HG03575 (cell line): ENCODE data around the gene AFM.

Experiments
- ATAC-seq: cut with Tn5 transposase; IDR thresholded peaks from one replicate; pipeline ENCODE4 v1.9.1; 2021; ENCODE audit not compliant: unreplicated experiment, insufficient number of reproducible peaks, low FRiP score; ENCODE audit errors: extremely low read depth

Gene AFM

DNA sequence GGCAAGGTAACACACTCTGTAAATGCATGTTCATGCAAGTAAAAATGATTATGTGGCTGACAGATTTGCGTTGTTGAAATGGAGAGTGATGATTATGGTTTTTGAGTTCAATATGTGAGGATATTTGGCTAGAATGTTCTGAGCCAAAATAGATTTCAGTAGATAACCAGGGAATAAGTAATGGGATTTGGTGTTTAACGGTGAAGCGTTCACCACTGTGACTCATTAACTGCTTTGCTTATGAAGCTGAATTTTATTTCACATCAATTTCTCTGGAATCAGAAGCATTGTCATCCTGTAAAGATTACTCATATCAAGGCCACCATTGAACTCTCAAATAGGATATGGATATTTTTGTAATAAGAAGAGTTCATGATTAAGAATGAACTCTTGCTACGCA, 33.9 kb upstream of the AFM start:
- no peak for ATAC-seq

DNA sequence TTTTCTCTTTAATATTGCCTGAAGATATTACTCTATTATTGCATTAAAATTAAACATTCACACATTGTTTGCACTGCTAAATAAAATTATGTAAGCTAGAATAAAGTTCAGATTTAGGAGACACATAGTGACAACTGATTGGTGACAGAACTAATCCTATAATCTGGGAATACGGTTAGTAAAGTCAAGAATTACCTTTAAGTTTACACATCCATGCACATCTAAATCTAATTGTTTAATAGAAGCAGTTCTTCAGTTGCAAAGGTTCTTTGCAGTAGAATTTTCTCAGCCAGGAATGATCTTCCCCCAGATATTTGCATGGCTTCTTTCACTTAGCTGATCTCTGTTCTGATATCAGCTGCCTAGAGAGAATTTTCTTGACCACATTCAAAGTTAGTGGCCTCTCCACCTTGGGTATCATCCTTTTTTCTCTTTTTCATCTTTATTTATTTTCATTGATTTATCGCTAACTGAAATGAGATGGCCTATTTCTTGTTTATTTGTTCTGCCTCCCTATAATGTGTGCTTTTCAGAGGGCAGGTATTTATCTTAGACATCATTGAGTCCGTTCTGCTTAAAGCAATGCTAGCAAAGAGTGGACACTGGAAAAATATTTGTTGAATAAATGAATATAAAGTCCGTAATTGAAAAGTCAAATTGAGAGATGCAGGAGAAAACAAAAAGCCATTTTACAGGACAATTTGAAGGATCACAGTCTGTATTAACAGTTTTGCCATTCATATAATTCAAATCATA, 32.9 kb upstream of the AFM start:
- ATAC-seq, result no peak

DNA sequence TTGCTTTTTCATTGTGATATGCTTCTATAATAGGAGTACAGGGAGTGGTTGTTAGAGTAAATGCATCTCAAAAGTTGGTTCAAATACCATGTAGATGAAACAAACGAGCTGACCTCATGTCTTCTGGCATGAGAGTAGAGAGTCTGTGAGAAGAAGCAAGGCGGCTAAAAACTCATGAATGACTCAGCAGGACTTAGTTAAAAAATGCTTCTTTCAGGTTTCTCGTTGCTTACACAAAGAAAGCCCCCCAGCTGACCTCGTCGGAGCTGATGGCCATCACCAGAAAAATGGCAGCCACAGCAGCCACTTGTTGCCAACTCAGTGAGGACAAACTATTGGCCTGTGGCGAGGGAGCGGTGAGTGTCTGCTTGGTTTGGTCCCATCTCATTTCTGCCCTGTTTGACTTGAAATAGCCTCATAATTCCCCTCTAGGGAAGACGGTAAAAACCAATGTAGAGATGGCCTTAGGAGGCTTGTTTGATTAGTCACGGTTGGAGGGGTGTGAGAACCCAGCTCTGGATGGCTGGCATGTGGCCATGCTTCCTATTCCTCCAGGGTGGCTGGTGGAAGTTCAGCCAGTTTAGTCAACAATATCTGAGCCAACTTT, 31.0 kb upstream of the AFM start:
- ATAC-seq, result no peak

DNA sequence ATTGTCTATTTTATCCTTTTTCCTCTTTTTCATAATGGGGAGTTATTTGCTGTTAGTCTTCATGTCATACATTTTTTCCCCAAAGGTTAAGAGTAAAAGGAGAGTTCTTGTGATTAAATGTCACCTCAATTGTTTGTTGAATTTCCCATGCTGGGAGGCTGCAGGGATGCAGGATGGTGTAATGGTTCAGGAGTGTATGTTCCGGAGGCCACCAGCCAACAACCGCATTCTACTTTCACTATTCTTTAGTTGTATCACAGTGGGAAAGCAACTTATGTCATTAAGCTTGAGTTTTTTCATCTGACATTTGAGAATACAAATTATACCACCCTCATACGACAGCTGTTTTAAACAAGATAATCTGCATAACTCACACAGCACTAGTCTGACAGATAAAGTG, 30.1 kb upstream of the AFM start:
- no peak for ATAC-seq

DNA sequence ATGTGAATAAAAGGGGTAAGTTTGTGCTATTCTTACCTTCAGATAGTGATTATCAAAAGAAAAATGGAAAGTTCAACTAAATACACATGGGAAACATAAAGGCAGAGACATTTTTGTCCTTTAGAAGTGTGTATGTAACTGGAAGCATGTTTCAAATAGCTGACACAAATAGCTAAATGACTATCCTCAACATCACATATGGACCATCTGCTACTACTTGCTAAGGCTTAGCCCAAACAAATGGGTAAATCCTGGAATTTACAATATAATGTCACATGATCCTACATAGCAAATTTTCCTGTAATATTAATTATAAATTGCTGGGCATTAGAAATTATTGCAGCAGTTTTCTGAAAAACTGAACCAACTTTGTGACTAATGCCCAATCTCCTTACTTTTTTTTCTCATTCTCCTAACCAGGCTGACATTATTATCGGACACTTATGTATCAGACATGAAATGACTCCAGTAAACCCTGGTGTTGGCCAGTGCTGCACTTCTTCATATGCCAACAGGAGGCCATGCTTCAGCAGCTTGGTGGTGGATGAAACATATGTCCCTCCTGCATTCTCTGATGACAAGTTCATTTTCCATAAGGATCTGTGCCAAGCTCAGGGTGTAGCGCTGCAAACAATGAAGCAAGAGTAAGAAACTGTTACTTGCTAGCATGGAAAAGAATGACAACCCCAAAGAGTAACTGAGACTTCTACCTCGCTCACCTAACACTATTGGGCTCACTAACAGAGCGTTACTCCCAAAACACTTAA, 29.4 kb upstream of the AFM start:
- ATAC-seq, result no peak

DNA sequence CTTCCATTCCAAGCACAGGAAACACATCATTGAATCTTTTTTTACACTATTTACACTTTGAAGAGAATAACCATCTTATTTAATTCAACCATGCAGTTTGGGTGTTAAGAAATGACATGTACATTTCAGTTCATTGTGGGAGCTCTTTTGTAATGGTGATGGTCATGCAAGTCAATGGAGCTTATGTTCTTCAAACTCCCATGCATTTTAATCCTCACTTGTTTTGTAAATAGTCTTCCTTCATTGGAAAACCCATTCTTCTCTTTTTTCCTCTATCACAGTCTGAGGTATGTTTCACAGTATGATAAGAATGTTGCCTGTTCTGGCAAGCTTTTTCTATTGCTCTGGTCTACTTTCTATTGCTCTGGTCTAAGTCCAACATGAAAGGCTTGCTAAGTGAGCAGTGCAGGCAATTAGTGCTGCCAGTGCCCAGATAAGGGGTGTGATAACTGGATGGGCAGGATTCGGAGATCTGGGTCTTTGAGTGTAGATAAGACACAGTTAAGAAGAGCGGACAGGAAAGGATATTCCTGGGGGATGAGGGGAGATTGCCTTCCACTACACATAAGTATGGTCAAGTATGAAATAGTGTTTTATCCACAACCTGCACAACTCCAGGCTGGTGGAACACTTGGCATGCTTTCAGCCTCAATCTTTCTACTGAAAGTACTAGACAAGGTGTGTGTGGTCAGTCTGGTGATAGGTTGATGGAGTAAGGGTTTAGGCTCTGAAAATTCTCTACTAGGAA, 28.4 kb upstream of the AFM start:
- no peak for ATAC-seq

DNA sequence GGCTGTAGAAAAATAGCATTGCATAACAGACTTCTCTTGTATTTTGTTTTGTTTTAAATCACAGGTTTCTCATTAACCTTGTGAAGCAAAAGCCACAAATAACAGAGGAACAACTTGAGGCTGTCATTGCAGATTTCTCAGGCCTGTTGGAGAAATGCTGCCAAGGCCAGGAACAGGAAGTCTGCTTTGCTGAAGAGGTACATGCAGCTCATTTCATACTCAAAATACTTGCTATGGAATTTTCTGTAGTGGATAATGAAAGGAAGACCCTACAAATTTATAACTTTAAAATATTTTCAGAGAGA, 27.9 kb upstream of the AFM start:
- no peak for ATAC-seq

DNA sequence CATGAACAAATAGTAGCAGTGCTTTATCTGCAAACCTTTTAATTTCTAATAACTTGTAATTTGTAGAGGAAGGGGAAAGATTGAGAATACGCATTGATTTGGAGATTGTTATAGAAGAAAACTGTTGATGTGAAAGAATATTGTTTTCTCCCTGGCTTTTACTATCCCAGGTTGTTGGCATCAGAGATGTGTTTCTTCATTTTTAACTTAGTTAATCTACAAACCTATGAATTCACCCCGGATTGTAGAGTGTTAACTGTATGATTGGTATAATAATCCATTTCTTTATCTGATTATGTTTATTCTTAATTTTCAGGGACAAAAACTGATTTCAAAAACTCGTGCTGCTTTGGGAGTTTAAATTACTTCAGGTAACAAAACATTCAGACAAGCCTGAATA, 26.6 kb upstream of the AFM start:
- no peak for ATAC-seq

DNA sequence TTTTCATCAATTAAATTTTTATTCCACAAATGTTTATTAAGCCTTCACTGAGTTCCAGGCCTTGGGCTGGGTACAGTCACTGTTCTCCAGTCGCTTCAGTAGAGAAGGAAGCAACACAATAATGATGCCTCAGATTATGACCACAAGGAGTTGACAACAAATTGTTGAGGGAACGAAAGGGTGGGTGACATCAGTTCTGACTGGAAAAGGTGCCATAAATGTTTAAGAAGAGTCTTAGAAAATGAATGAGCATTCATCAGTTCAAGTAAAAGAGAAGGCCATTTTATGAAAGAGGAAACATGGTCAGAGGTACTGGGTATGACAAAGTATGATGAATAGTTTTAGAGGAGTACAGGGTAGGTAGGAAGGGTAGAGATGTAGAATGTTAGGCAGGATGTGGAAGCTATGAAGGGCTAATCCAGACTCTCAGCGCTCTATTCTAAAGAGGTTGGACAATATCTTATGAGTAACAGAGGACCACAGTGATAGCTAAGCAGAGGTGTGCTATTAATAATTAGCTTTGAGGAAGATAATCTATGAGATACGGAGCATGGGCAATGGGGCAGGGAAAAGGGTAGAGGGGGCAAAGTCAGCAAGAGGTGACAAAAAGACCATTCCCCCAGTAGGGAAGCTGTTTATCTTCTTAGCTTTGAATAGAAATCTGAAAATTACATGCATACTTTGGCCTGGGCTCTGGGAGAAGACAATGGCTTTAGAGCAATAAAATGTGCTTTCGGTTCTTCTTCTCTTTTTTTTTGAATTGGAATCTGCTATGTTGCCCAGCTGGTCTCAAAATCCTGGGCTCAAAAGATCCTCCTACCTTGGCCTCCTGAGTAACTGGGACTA, 25.1 kb upstream of the AFM start:
- ATAC-seq, result no peak

DNA sequence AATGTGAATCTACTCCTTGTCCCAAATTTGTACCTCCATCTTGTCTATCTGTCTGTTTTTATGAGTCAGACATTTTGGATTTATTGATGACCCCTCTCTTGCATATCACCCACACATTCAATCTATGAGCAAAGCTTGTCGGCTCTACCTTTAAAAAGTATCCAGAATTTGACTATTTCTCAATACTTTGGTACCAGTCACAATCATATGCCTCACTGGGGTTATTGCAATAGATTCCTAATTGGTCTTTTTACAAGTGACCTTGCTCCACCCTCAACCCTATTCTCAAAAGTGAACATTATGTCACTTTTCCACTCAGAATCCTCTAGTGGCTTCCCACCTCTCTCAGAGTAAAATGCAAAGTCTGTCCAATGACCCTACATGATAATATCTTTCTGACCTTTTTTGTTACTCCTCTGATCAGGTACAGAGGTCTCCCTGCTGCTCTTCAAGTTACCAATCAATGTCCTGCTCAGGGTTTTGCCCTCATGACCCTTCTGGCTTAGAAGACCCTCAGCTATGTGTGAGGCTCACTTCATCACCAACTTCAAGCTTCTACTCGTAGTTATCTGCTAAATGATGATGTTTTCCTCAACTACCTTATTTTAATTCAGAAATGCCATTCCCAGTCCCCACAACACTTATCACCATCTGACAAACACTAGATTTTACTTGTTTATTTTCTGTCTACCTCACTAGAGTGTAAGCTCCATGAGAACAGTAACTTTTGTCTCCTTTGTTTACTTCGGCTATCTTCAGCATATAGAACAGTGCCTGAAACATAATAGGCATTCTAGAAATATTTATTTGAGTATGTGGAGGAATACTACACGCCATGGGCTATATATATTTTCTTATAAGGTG, 23.1 kb upstream of the AFM start:
- ATAC-seq, result no peak

DNA sequence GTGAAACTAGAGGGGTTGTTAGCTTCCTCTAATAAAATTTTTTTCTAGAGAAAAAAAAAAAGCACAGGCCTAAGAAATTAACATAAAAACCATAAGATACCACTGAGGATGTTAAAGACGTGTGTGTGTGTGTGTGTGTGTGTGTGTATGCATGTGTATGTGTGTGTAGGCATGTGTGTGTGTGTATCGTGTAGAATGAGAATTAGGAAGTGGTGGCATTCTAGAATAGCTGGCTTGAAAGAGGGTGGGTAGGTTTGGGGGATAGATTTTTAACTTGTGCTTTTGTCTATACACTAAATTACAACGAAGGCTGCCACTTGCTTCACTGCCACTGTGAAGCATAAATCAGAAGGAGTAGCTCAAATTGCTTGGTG, 22.5 kb upstream of the AFM start:
- no peak for ATAC-seq

DNA sequence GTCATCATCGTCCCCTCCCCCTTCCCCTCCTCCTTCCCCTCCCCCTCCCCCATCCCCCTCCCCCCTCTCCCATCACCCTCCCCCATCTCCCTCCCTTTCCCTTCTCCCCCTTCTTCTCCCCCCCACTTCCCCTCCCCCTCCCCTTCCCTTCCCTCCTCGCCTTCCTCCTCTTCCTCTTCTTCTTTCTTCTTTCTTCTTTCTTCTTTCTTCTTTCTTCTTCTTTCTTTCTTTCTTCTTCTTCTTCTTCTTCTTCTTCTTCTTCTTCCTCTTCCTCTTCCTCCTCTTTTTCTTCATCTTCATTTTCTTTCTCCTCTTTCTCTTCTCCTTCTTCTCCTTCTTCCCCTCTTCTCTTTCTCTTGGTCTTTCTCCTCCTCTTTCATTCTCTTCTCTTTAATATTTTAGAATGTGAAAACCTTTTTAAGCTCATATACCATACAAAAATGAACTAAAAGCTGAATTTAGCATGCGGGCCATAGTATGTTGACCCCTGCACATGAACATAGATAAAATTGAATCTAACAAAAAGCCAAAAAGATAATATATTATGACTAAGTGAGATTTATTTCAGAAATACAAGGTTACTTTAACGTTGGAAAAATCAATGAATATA, 20.5 kb upstream of the AFM start:
- ATAC-seq, result no peak

DNA sequence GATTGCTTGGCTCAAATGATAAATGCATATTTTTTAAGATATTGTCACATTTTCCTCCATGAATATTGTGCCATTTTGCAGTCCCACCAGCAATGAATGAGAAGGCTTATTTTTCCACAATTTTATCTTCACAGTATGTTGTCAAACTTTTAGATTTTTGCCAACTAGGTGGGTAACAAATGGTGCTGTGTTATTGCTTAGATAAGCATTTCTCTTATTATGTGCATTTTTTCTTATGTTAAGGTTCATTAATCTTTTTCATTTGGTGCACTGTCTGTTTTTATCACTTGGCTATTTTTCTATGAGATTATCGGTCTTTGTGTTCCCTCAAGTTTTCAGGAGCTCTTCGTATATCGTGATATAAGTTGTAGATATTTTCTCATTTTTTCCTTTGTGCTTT, 13.4 kb upstream of the AFM start:
- ATAC-seq, result no peak

DNA sequence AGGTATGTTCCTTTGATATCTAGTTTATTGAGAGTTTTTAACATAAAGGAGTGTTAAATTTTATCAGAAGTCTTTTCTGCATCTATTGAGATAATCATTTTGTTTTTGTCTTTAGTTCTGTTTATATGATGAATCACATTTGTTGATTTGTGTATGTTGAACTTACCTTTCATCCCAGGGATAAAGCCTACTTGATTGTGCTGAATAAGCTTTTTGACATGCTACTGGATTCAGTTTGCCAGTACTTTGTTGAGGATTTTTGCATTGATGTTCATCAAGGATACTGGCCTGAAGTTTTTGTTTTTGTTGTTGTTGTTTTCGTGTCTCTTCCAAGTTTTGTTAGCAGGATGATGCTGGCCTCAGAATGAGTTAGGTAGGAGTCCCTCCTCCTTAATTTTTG, 10.8 kb upstream of the AFM start:
- no peak for ATAC-seq

DNA sequence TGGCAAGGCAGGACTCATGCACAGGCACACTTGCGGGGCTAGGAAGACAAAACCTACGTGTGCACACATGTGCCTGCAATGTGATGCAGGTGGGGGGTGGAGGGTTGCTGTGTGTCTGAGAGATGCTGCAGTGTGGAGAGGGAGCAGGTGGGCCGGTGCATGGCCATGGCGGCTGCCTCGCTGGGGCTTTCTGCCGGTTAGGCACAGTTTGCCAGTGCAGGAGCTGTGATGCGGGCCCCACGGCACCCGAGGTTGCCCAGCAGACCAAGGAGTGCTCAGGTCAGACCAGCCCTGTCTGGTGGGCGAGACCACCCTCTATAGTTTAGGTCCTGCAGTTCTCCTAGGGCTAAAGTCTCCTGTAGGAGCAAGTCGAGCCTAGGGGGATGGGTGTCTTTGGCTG, 4.4 kb upstream of the AFM start:
- no peak for ATAC-seq

DNA sequence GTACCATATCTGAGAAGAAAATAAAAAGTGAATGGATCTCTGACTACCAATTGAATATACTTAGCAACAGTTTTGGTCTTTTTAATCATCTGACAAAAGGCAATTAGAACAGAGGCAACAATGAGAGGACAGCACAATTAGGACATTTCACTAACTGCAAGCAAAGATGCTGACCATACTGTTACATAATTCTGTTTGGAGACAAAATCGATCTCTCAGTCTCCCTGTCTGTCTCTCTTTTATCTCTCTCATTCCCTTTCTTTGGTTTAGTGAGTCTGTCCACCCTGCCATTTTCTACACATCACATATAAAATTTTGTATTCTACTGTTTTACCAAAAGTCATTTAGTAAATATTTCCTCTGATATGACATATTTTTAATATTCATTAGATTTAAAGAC, 2.2 kb upstream of the AFM start:
- no peak for ATAC-seq

DNA sequence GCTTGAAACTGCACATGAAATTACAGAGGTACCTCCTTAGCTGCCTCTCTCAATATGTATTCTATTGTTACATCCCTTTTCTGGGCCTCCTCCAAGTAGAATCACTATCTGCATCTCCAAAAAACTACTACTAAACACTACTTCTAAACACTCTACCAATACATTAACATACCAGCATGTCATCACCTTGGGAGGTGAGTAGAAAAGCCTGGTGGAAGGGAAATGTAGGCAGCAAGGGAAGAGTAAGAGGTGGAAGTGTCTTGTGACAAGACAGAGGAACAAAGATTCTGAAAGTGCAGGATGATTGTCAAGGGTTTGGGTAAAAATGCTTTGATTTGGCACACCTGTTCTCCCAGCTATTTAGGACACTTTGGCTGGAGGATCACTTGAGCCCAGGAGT, 3.5 kb downstream of the AFM start:
- ATAC-seq, result no peak

DNA sequence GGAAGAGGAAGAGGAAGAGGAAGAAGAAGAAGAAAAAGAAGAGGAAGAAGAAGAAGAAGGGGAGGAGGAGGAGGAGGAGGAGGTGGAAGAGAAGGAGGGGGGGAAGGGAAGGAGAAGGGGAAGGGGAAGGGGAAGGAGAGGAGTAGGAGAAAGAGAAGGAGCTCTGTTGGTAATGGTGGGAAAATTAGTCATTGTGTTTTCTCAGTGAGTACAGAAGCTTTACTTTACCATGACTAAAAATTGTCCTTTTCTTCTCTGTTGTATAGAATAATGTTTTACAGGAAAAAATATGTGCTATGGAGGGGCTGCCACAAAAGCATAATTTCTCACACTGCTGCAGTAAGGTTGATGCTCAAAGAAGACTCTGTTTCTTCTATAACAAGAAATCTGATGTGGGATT, 4.1 kb downstream of the AFM start:
- no peak for ATAC-seq
